OCI-LY1 (cell line): ENCODE data around the gene PET117.
"Not testable (repeated sequence)": the region's sequence is repeated elsewhere in the genome, so short reads cannot be mapped to it uniquely, and the experiment has no call there.

Source experiments
- H2AFZ ChIP-seq: fragments of 200-600 bp; sonication (generic), shearing (Covaris generic); 2 replicates; pipeline ENCODE4 v1.6.0; 2014; ENCODE audit warnings: antibody characterized with exemption, mild to moderate bottlenecking, low read length
- H3F3A ChIP-seq: fragments of 200-600 bp; sonication (generic), shearing (Covaris generic); 2 replicates; pipeline ENCODE4 v1.6.0; 2014; ENCODE audit warnings: mild to moderate bottlenecking, antibody characterized with exemption, low read length, moderate library complexity; ENCODE audit not compliant: insufficient read depth
- H3K27ac ChIP-seq: fragments of 200-600 bp; sonication (generic); 2 replicates; pipeline ENCODE4 v1.5.1; 2014; ENCODE audit warnings: low read length, mixed run types, mild to moderate bottlenecking, low read depth; ENCODE audit not compliant: poor library complexity, severe bottlenecking
- H3K27me3 ChIP-seq: fragments of 200-600 bp; sonication (generic); 2 replicates; pipeline ENCODE4 v1.6.0; 2014; ENCODE audit warnings: antibody characterized with exemption, mild to moderate bottlenecking, low read length, moderate library complexity; ENCODE audit not compliant: insufficient read depth
- H3K36me3 ChIP-seq: fragments of 200-600 bp; sonication (generic); 2 replicates; pipeline ENCODE4 v1.6.1; 2014; ENCODE audit warnings: mild to moderate bottlenecking, antibody characterized with exemption, low read length, moderate library complexity, mixed read lengths; ENCODE audit not compliant: insufficient read depth
- H3K4me1 ChIP-seq: fragments of 200-600 bp; sonication (generic); 2 replicates; pipeline ENCODE4 v1.5.1; 2014; ENCODE audit warnings: mild to moderate bottlenecking, low read length, moderate library complexity; ENCODE audit not compliant: insufficient read depth, severe bottlenecking
- H3K4me2 ChIP-seq: fragments of 200-600 bp; sonication (generic), shearing (Covaris generic); 2 replicates; pipeline ENCODE4 v1.6.1; 2014; ENCODE audit warnings: low read length
- H3K4me3 ChIP-seq: fragments of 200-600 bp; sonication (generic); 2 replicates; pipeline ENCODE4 v1.5.1; 2014; ENCODE audit warnings: low read length, low read depth, mild to moderate bottlenecking, mixed read lengths; ENCODE audit not compliant: poor library complexity, severe bottlenecking
- H3K79me2 ChIP-seq: fragments of 200-600 bp; shearing (Covaris generic); 2 replicates; pipeline ENCODE4 v1.6.1; 2016; ENCODE audit warnings: mixed run types, low read length, mixed read lengths; ENCODE audit not compliant: insufficient read depth
- H3K9ac ChIP-seq: fragments of 200-600 bp; sonication (generic), shearing (Covaris generic); 2 replicates; pipeline ENCODE4 v1.6.1; 2014; ENCODE audit warnings: mild to moderate bottlenecking, low read length, mixed read lengths
- H3K9me2 ChIP-seq: fragments of 200-600 bp; sonication (generic), shearing (Covaris generic); 2 replicates; pipeline ENCODE4 v1.6.1; 2014; ENCODE audit warnings: low read depth, mild to moderate bottlenecking, low read length, mixed read lengths
- H3K9me3 ChIP-seq: fragments of 200-600 bp; shearing (Covaris generic); 2 replicates; pipeline ENCODE4 v1.6.1; 2014; ENCODE audit warnings: low read length, mixed read lengths
- H4K20me1 ChIP-seq: fragments of 200-600 bp; sonication (generic), shearing (Covaris generic); 2 replicates; pipeline ENCODE4 v1.6.0; 2016; ENCODE audit warnings: mild to moderate bottlenecking, low read length; ENCODE audit not compliant: insufficient read depth
- CTCF ChIP-seq: fragments of 200-600 bp; sonication (generic), shearing (Covaris generic); IDR thresholded peaks from 2 replicates; pipeline ENCODE4 v1.5.1; 2017; ENCODE audit warnings: mild to moderate bottlenecking, antibody characterized with exemption, low read length, moderate library complexity, mixed read lengths
- EZH2 ChIP-seq: fragments of 200-600 bp; sonication (generic), shearing (Covaris generic); IDR thresholded peaks from 2 replicates; pipeline ENCODE4 v1.8.0; 2017; ENCODE audit warnings: borderline replicate concordance, mixed run types, mild to moderate bottlenecking, antibody characterized with exemption, low read length, moderate library complexity, mixed read lengths

PET117 gene

GRCh38 chr20:18137412-18138265 is at the start of gene PET117, which contains the start of gene KAT14:
Gene PET117 (plus strand): TSS chr20:18137863. CDS start chr20:18137956, 93 bp downstream.
Gene KAT14 (plus strand): TSS chr20:18137863. CDS start chr20:18142661, 4,798 bp downstream.
- peaks cover 24% of the 10 kb centered on the region for H3K4me1 ChIP-seq
- H2AFZ ChIP-seq, result peak within 1 kb of the TSS; percentile 93
- no peaks in the 10 kb centered on the region for H3K9me2 ChIP-seq
- no peaks in the 10 kb centered on the region for H3K27me3 ChIP-seq
- H3K9me3 ChIP-seq, result no peaks in the 10 kb centered on the region
- H3F3A ChIP-seq, result no peaks in the 10 kb centered on the region
- H3K9ac ChIP-seq, result peak within 1 kb of the TSS; percentile 97
- peaks cover 10% of the 10 kb centered on the region for H3K36me3 ChIP-seq
- peak within 1 kb of the TSS; percentile 98 for H3K4me2 ChIP-seq
- H3K27ac ChIP-seq, result peak within 1 kb of the TSS; percentile 44
- no peaks in the 10 kb centered on the region; the same call in 1 of the 2 replicates for H4K20me1 ChIP-seq
- peaks cover 18% of the 10 kb centered on the region for H3K79me2 ChIP-seq
- H3K4me3 ChIP-seq, result peak within 1 kb of the TSS; percentile 93
- no peak for TF ChIP-seq CTCF
- no peak for TF ChIP-seq EZH2

GRCh38 chr20:18088298-18088697 is 49.4 kb upstream of the PET117 start:
- H3K4me3 ChIP-seq, H3K36me3 ChIP-seq, H3K9ac ChIP-seq, H3K4me1 ChIP-seq, H3K79me2 ChIP-seq, H3K27ac ChIP-seq, H2AFZ ChIP-seq, H3K9me2 ChIP-seq, H3K4me2 ChIP-seq, H3K27me3 ChIP-seq, H3F3A ChIP-seq, H4K20me1 ChIP-seq, H3K9me3 ChIP-seq: not testable (repeated sequence)

- not testable (repeated sequence) for H3K27me3 ChIP-seq, H3F3A ChIP-seq, H3K4me3 ChIP-seq, H3K9me3 ChIP-seq, H3K9me2 ChIP-seq, H3K27ac ChIP-seq, H4K20me1 ChIP-seq, H3K36me3 ChIP-seq, H3K4me1 ChIP-seq, H2AFZ ChIP-seq, H3K9ac ChIP-seq, H3K4me2 ChIP-seq, H3K79me2 ChIP-seq
These were observed 48.8 kb upstream of the PET117 start for GRCh38 chr20:18088841-18089240.

- Histone ChIP-seq H3K27ac (no peak overlapping the region), H3K9me2 (no peaks in the 10 kb centered on the region), H2AFZ (no peak overlapping the region), H3K27me3 (peaks cover 6% of the 10 kb centered on the region), H3K9ac (no peak overlapping the region), H3K79me2 (no peaks in the 10 kb centered on the region), H4K20me1 (no peaks in the 10 kb centered on the region), H3K4me3 (no peak overlapping the region), H3K4me1 (no peaks in the 10 kb centered on the region), H3K4me2 (no peak overlapping the region), H3F3A (no peaks in the 10 kb centered on the region), H3K36me3 (no peaks in the 10 kb centered on the region), H3K9me3 (no peaks in the 10 kb centered on the region)
- no peak for TF ChIP-seq EZH2
- no peak for TF ChIP-seq CTCF
These were observed 47.6 kb upstream of the PET117 start for GRCh38 chr20:18090044-18090443.
